Smooth muscle cell (in vitro differentiated cells): ENCODE data around the gene EFS. TPM values are rescaled to one million over a fixed set of nuclear protein-coding genes. Genes with fewer than 3 reads are reported as not detected.

Experiments used
- DNase-seq: peaks from one replicate; lab custom pipeline; 2025; ENCODE audit not compliant: unreplicated experiment; lab: John Stamatoyannopoulos, UW
- H2AFZ ChIP-seq: fragments of 200-600 bp; sonication (generic); 2 replicates; pipeline ENCODE4 v1.6.0; 2016; ENCODE audit warnings: antibody characterized with exemption, low read depth, mild to moderate bottlenecking
- H3F3A ChIP-seq: fragments of 200-600 bp; sonication (generic); 2 replicates; pipeline ENCODE4 v1.6.0; 2017; ENCODE audit warnings: antibody characterized with exemption, low read depth
- H3K27ac ChIP-seq: fragments of 200-600 bp; sonication (generic); 2 replicates; pipeline ENCODE4 v1.5.1; 2016; ENCODE audit warnings: low read depth, mild to moderate bottlenecking
- H3K27me3 ChIP-seq: fragments of 200-600 bp; sonication (generic); 2 replicates; pipeline ENCODE4 v1.6.1; 2016; ENCODE audit warnings: low read depth, mild to moderate bottlenecking
- H3K36me3 ChIP-seq: fragments of 200-600 bp; sonication (generic); 2 replicates; pipeline ENCODE4 v1.5.1; 2016; ENCODE audit warnings: low read depth
- H3K4me1 ChIP-seq: fragments of 200-600 bp; sonication (generic); 2 replicates; pipeline ENCODE4 v1.5.1; 2016; ENCODE audit warnings: low read depth
- H3K4me2 ChIP-seq: fragments of 200-600 bp; sonication (generic); 2 replicates; pipeline ENCODE4 v1.6.0; 2016; ENCODE audit warnings: mild to moderate bottlenecking
- H3K4me3 ChIP-seq: fragments of 200-600 bp; sonication (generic); 2 replicates; pipeline ENCODE4 v1.5.1; 2016; ENCODE audit warnings: mild to moderate bottlenecking
- H3K79me2 ChIP-seq: fragments of 200-600 bp; sonication (generic); 2 replicates; pipeline ENCODE4 v1.6.0; 2016; ENCODE audit warnings: low read depth, mild to moderate bottlenecking
- H3K9ac ChIP-seq: fragments of 200-600 bp; sonication (generic); 2 replicates; pipeline ENCODE4 v1.6.0; 2016; ENCODE audit warnings: low read depth
- H3K9me3 ChIP-seq: fragments of 200-600 bp; sonication (generic); replicated peaks from 2 replicates; pipeline ENCODE4 v1.5.1; 2016; ENCODE audit warnings: low read depth
- H4K20me1 ChIP-seq: fragments of 200-600 bp; sonication (generic); 2 replicates; pipeline ENCODE4 v1.6.0; 2016; ENCODE audit warnings: low read depth
- WGBS: methylation state at CpG from one replicate; pipeline ENCODE4 v1.1.7; 2016; ENCODE audit warnings: low lambda C conversion rate; 5-methylcytosine and 5-hydroxymethylcytosine counted together
- polyA plus RNA-seq: library from polyadenylated mRNA; unstranded; fragments of >200 nt; fragmentation: Nextera tagmentation; extraction: Ambion mirVana; gene quantifications from 2 replicates; pipeline ENCODE4 v1.2.1, GENCODE V29; 2016
- total RNA-seq: library from RNA; depleted of rRNA; stranded (reverse); fragments of >200 nt; gene quantifications from 2 replicates; pipeline ENCODE4 v1.2.3, GENCODE V29; 2014
- TF ChIP-seq, protein P1 (sequence below): fragments of 200-600 bp; sonication (generic); IDR thresholded peaks from 2 replicates; pipeline ENCODE4 v1.5.1; 2017; ENCODE audit warnings: borderline replicate concordance, mild to moderate bottlenecking, antibody characterized with exemption; ENCODE audit not compliant: insufficient read depth, poor library complexity, severe bottlenecking

Gene EFS
- total and polyA plus RNA-seq, 2 experiments from 2014 or later: 23.9 to 41.3 TPM

DNA sequence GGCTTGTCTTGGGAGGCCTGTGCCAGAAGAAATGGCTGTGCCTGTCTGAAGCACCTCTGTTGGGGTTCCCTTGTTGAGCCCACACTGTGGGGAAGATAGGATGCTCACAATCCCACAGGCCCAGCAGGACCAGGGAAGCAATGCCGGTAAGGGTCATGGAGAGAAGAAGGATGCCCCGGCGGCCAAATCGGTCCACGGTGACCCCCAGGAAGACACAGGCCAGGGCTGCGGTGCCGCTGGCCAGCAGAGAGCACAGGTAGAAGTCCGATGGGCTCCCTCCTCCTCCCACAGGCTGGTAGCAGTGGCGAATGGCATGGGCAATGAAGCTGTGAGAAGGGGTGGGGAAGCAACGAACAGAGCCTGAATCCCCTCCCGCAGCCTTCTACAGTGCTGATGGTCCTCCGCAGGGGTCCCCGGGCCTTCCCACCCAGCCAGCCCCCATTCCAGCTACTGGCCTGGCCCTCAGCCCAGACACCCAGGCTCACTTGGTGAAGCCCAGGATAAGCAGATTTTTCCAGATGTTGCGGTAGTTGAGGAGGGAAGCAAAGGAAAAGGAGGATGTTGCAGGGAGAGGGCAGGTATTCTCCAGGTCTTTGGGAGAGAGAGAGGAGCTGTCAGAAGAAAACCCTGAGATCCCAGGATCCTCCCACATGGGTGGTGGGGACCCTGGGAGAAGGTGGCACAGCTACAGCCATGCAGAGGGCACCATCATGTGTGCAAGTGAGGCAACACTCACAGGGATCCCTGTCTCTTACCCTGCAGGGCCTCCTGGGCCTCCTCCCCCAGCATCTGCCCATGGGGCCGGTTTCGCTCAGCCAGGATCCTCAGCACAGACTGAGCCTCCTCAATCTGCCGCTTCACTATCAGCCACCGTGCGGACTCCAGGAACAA lies 17.3 kb downstream of the EFS start:
- 95% methylated on average over 19 of the region's 19 CpGs for WGBS
- H3K4me1 ChIP-seq: no peaks in the 10 kb centered on the region
- no peaks in the 10 kb centered on the region for H3K79me2 ChIP-seq
- H3F3A ChIP-seq: no peaks in the 10 kb centered on the region
- H3K4me3 ChIP-seq: no peak overlapping the region
- H3K9me3 ChIP-seq: no peaks in the 10 kb centered on the region
- no peaks in the 10 kb centered on the region for H3K27me3 ChIP-seq
- no peak overlapping the region for H2AFZ ChIP-seq
- peaks cover 6% of the 10 kb centered on the region for H4K20me1 ChIP-seq
- H3K4me2 ChIP-seq: no peak overlapping the region
- no peak overlapping the region for H3K9ac ChIP-seq
- no peaks in the 10 kb centered on the region for H3K36me3 ChIP-seq
- TF ChIP-seq, protein P1, sequence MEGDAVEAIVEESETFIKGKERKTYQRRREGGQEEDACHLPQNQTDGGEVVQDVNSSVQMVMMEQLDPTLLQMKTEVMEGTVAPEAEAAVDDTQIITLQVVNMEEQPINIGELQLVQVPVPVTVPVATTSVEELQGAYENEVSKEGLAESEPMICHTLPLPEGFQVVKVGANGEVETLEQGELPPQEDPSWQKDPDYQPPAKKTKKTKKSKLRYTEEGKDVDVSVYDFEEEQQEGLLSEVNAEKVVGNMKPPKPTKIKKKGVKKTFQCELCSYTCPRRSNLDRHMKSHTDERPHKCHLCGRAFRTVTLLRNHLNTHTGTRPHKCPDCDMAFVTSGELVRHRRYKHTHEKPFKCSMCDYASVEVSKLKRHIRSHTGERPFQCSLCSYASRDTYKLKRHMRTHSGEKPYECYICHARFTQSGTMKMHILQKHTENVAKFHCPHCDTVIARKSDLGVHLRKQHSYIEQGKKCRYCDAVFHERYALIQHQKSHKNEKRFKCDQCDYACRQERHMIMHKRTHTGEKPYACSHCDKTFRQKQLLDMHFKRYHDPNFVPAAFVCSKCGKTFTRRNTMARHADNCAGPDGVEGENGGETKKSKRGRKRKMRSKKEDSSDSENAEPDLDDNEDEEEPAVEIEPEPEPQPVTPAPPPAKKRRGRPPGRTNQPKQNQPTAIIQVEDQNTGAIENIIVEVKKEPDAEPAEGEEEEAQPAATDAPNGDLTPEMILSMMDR: no peak
- H3K27ac ChIP-seq: no peak overlapping the region
- no peak for DNase-seq

DNA sequence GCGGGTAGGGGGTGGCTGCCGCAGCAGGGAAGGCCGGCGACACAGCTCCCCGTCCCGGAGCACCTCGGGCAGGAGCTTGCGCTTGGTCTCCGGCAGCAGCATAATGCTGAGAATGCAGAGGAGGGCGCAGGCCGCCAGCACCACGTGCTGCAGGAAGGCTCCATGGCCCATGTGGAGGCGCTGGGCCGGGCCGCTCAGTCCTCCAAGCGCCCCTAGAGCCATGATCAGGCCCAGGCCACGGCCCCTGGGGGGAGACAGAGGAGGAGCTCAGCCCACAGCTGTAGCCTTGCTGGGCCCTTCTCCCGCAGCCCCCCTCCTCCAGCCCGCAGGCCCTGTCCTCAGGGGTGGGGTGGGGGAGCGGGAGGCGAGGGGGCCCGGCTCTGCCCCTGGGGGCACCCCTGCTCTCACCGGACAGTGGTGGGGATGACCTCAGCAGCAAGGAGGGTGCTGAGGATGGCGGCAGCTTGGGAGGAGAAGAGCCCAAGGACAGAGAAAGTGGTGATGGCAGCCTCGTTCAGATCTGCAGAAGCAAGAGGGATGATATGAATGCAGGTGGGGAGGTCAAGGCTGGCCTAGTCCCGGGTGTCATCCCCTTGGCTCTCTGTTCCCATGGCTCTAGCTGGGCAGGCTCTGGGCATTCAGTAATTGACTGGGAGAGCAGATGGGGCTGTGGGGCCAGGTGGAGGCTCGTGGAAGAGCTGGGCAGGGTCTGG lies 18.1 kb downstream of the EFS start:
- no peaks in the 10 kb centered on the region for H3K4me1 ChIP-seq
- no peak overlapping the region for H2AFZ ChIP-seq

DNA sequence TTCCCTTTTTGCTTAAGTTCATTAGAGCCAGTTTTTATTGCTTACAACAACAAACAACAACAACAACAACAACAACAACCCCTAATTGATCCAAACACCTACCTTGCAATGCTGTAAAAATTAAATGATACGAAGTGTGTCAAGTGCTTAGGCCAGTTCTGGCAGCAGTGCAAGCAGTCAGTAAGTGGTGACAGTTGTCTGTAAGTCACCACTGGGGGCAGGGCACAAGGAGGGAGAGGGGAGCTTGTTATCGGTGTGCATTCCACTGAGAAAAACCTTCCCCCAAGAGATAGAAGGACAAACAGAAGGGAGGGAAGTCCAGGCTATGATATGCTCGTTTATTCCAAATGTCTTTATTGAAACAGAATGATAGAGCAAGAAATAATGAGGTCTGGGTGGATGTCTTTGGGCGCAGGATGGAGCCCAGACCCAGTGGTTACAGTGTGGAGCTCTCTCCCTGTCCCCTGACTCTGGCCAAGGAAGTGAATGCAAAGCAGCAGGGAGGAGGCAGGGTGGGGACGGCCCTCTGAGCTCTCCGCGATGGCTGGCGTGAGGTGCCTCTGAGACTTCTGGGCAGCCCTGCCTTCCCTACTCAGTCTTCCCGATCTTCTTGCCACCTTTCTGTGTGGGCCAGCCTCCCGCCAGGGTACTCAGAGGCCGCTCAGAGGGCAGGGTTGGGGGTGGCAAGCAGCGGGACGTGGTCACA lies 18.8 kb downstream of the EFS start:
- H3K9me3 ChIP-seq: no peaks in the 10 kb centered on the region
- H3K36me3 ChIP-seq: no peaks in the 10 kb centered on the region
- DNase-seq: no peak
- no peak overlapping the region for H3K27ac ChIP-seq
- no peaks in the 10 kb centered on the region for H3K79me2 ChIP-seq
- H3K9ac ChIP-seq: no peak overlapping the region
- H3K4me2 ChIP-seq: no peak overlapping the region
- no peak overlapping the region for H2AFZ ChIP-seq
- TF ChIP-seq, protein P1: no peak
- H3F3A ChIP-seq: no peaks in the 10 kb centered on the region
- WGBS: 69% methylated on average over 13 of the region's 13 CpGs
- H3K4me1 ChIP-seq: no peaks in the 10 kb centered on the region
- no peak overlapping the region for H3K4me3 ChIP-seq
- H3K27me3 ChIP-seq: no peaks in the 10 kb centered on the region
- peaks cover under 1% of the 10 kb centered on the region for H4K20me1 ChIP-seq

More for the DNA sequence above, 18.1 kb downstream of the EFS start:
- peaks cover 6% of the 10 kb centered on the region for H4K20me1 ChIP-seq
- no peak for DNase-seq
- H3K9ac ChIP-seq: no peak overlapping the region
- H3K27me3 ChIP-seq: no peaks in the 10 kb centered on the region
- WGBS: 90% methylated on average over 26 of the region's 27 CpGs
- H3F3A ChIP-seq: no peaks in the 10 kb centered on the region
- H3K27ac ChIP-seq: no peak overlapping the region
- no peaks in the 10 kb centered on the region for H3K36me3 ChIP-seq
- H3K9me3 ChIP-seq: no peaks in the 10 kb centered on the region
- no peaks in the 10 kb centered on the region for H3K79me2 ChIP-seq
- TF ChIP-seq, protein P1: no peak
- no peak overlapping the region for H3K4me2 ChIP-seq
- no peak overlapping the region for H3K4me3 ChIP-seq
